Fibroblast of lung (primary cell): ENCODE measurements around the gene FBLN1. TPM values are rescaled to one million over a fixed set of nuclear protein-coding genes. Genes with fewer than 3 reads are reported as not detected.

Experiments used
- DNase-seq, 2 donors: peaks; one replicate each; pipeline versions ENCODE4 v3.0.0 to v3.0.0-alpha.2; 2010; ENCODE audit warnings: low read depth in 2 of 2
- H2AFZ ChIP-seq: 2 replicates; pipeline ENCODE4 v1.5.1; 2012; ENCODE audit warnings: low read length, control low read depth, inconsistent platforms
- H3K27ac ChIP-seq: 2 replicates; pipeline ENCODE4 v1.5.1; 2011; ENCODE audit warnings: low read length, control low read depth; ENCODE audit not compliant: insufficient read depth
- H3K27me3 ChIP-seq: 2 replicates; pipeline ENCODE4 v1.5.1; 2011; ENCODE audit warnings: mild to moderate bottlenecking, low read length; ENCODE audit not compliant: control insufficient read depth, insufficient read depth
- H3K36me3 ChIP-seq: 2 replicates; pipeline ENCODE4 v1.5.1; 2011; ENCODE audit warnings: low read length; ENCODE audit not compliant: control insufficient read depth, insufficient read depth
- H3K4me1 ChIP-seq: 2 replicates; pipeline ENCODE4 v1.5.1; 2011; ENCODE audit warnings: low read length; ENCODE audit not compliant: control insufficient read depth, insufficient read depth; ENCODE audit errors: extremely low read depth
- H3K4me2 ChIP-seq: 2 replicates; pipeline ENCODE4 v1.5.1; 2011; ENCODE audit warnings: low read length, control low read depth; ENCODE audit not compliant: insufficient read depth; ENCODE audit errors: extremely low read depth
- H3K4me3 ChIP-seq, 4 experiments: fragments of 200-600 bp in 1 of 4; sonication (generic) in 1 of 4; replicated peaks in 1 of 4; 2 replicates each; pipeline ENCODE4 v1.5.1; 2011 to 2016; ENCODE audit warnings: low read length in 4 of 4, low read depth in 3 of 4, mild to moderate bottlenecking in 3 of 4, control low read depth in 2 of 4, inconsistent platforms in 1 of 4, mixed read lengths in 1 of 4; ENCODE audit not compliant: insufficient read depth in 1 of 4; ENCODE audit errors: control extremely low read depth in 1 of 4
- H3K79me2 ChIP-seq: 2 replicates; pipeline ENCODE4 v1.5.1; 2012; ENCODE audit warnings: mild to moderate bottlenecking, low read length, inconsistent platforms; ENCODE audit not compliant: control insufficient read depth, insufficient read depth
- H3K9ac ChIP-seq: 2 replicates; pipeline ENCODE4 v1.5.1; 2011; ENCODE audit warnings: mild to moderate bottlenecking, low read length, control low read depth; ENCODE audit not compliant: insufficient read depth
- H3K9me3 ChIP-seq: 2 replicates; pipeline ENCODE4 v1.5.1; 2012; ENCODE audit warnings: low read depth, low read length; ENCODE audit not compliant: control insufficient read depth, insufficient read depth
- H4K20me1 ChIP-seq: 2 replicates; pipeline ENCODE4 v1.5.1; 2011; ENCODE audit warnings: low read length; ENCODE audit not compliant: control insufficient read depth, insufficient read depth; ENCODE audit errors: extremely low read depth
- CTCF ChIP-seq, 2 donors: IDR thresholded peaks in 1 of 2; conservative IDR thresholded peaks in 1 of 2; 1 replicate in 1 of 2; 2 replicates in 1 of 2; pipeline ENCODE4 v1.5.1; 2011 to 2012; ENCODE audit warnings: low read length in 2 of 2, control low read depth in 1 of 2, inconsistent platforms in 1 of 2, low read depth in 1 of 2, mild to moderate bottlenecking in 1 of 2
- EZH2 ChIP-seq: IDR thresholded peaks from 2 replicates; pipeline ENCODE4 v1.5.1; 2012; ENCODE audit warnings: low read length, control low read depth, mild to moderate bottlenecking; ENCODE audit errors: missing control alignments
- polyA plus RNA-seq, 2 donors: library from polyadenylated mRNA; depleted of rRNA in 1 of 2; stranded (reverse) in 1 of 2; unstranded in 1 of 2; fragments of >200 nt; gene quantifications; 2 replicates each; pipeline ENCODE4 v1.2.1, GENCODE V29; 2011 to 2012; ENCODE audit warnings: missing spikeins in 1 of 2
- total RNA-seq: library from RNA; depleted of rRNA; stranded (reverse); fragments of >200 nt; gene quantifications from 2 replicates; pipeline ENCODE4 v1.2.1, GENCODE V29; 2014

The FBLN1 gene
- total and polyA plus RNA-seq, 2 donors (not counting 1 experiment from before 2014, with no cell fraction given), result 134 to 270 TPM

- Histone ChIP-seq H3K4me2 (no peak overlapping the region), H3K9ac (no peak overlapping the region), H4K20me1 (no peaks in the 10 kb centered on the region), H3K36me3 (no peaks in the 10 kb centered on the region), H3K27ac (no peak overlapping the region), H3K27me3 (peaks cover 5% of the 10 kb centered on the region), H3K4me3 (no peak overlapping the region), H2AFZ (no peak overlapping the region), H3K9me3 (no peaks in the 10 kb centered on the region), H3K4me1 (no peaks in the 10 kb centered on the region), H3K79me2 (no peaks in the 10 kb centered on the region)
- DNase-seq, result peak in 1 of 2 donors; percentile 45
- TF ChIP-seq CTCF (conservative IDR thresholded peaks at IDR 0.05 in 1 of 2, IDR thresholded peaks at IDR 0.05 in 1 of 2; ENCODE audit: low read depth in 1 of 2, low read length in 2 of 2), result no peak
- no peak for TF ChIP-seq EZH2
Observed at GRCh38 chr22:45562102-45562501, 59.4 kb downstream of the FBLN1 start.

GRCh38 chr22:45562537-45563361 is 60.1 kb downstream of the FBLN1 start:
- no peaks in the 10 kb centered on the region for H3K79me2 ChIP-seq
- H2AFZ ChIP-seq, result no peak overlapping the region
- no peaks in the 10 kb centered on the region for H3K9me3 ChIP-seq
- no peak overlapping the region for H3K4me2 ChIP-seq
- H3K27ac ChIP-seq, result no peak overlapping the region
- H4K20me1 ChIP-seq, result no peaks in the 10 kb centered on the region
- H3K9ac ChIP-seq, result no peak overlapping the region
- no peaks in the 10 kb centered on the region for H3K36me3 ChIP-seq
- H3K27me3 ChIP-seq, result peaks cover 5% of the 10 kb centered on the region
- H3K4me1 ChIP-seq, result no peaks in the 10 kb centered on the region
- no peak overlapping the region for H3K4me3 ChIP-seq
- no peak for TF ChIP-seq EZH2
- no peak for TF ChIP-seq CTCF (conservative IDR thresholded peaks at IDR 0.05 in 1 of 2, IDR thresholded peaks at IDR 0.05 in 1 of 2; ENCODE audit: low read depth in 1 of 2, low read length in 2 of 2)
- DNase-seq, result no peak

- Histone ChIP-seq H3K79me2 (no peaks in the 10 kb centered on the region), H3K4me2 (no peak overlapping the region), H3K36me3 (no peaks in the 10 kb centered on the region), H4K20me1 (no peaks in the 10 kb centered on the region), H3K27me3 (peaks cover 5% of the 10 kb centered on the region), H3K9me3 (no peaks in the 10 kb centered on the region), H3K9ac (no peak overlapping the region), H2AFZ (no peak overlapping the region), H3K4me3 (no peak overlapping the region), H3K27ac (no peak overlapping the region), H3K4me1 (no peaks in the 10 kb centered on the region)
- no peak for DNase-seq
- no peak for TF ChIP-seq CTCF (conservative IDR thresholded peaks at IDR 0.05 in 1 of 2, IDR thresholded peaks at IDR 0.05 in 1 of 2; ENCODE audit: low read depth in 1 of 2, low read length in 2 of 2)
Observed at GRCh38 chr22:45563362-45564040, 60.8 kb downstream of the FBLN1 start.
